Measurements from ENCODE around the gene ABLIM2. TPM values are rescaled to one million over a fixed set of nuclear protein-coding genes. Genes with fewer than 3 reads are reported as not detected.
A peak's percentile ranks its signal among the peaks of the same experiment; 100 is the strongest.

Gene ABLIM2
- total RNA-seq, 2 experiments from 2014 or later, result 0.32 to 0.54 TPM

DNA sequence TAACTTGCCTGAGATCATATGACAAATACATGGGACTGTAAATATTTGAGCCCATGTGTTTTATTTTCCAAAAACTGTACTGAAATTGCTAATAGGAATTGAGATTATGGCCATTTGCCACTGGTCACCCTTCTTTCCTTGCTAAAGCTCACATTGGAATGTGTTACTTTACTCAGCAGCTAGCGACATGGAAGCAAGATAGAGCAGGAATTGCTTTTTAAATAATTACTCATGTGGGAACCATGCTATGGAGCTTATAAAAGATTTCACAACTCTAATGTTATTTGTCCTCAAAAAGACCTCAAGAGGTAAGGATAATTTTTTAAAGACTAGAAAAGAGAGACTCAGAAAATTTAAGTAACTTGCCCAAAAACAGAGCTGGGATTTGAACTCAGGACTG lies 170.2 kb downstream of the ABLIM2 start:
- no peak overlapping the region for H3K27ac Mint-ChIP-seq
- no peak overlapping the region for H3K4me3 Mint-ChIP-seq
- peaks cover 7% of the 10 kb centered on the region for H3K4me1 Mint-ChIP-seq (ENCODE audit: low read depth)
- no peak for DNase-seq
- ChIA-PET CTCF (interaction anchor here (0.7 to 7.5 kb wide), 16 partner anchors 10 to 226 kb away, joined by 3 to 133 read pairs (median 4); no protein-coding TSS in a partner anchor), POLR2A (no interaction called here)
- intact Hi-C loops (cut with micrococcal nuclease), result no loop called here
- H3K36me3 Mint-ChIP-seq (ENCODE audit: low read depth), result no peaks in the 10 kb centered on the region
- H3K9me3 Mint-ChIP-seq, result no peaks in the 10 kb centered on the region
- no peak for ATAC-seq
- peaks cover 5% of the 10 kb centered on the region for H3K27me3 Mint-ChIP-seq
- TF ChIP-seq, protein P1, sequence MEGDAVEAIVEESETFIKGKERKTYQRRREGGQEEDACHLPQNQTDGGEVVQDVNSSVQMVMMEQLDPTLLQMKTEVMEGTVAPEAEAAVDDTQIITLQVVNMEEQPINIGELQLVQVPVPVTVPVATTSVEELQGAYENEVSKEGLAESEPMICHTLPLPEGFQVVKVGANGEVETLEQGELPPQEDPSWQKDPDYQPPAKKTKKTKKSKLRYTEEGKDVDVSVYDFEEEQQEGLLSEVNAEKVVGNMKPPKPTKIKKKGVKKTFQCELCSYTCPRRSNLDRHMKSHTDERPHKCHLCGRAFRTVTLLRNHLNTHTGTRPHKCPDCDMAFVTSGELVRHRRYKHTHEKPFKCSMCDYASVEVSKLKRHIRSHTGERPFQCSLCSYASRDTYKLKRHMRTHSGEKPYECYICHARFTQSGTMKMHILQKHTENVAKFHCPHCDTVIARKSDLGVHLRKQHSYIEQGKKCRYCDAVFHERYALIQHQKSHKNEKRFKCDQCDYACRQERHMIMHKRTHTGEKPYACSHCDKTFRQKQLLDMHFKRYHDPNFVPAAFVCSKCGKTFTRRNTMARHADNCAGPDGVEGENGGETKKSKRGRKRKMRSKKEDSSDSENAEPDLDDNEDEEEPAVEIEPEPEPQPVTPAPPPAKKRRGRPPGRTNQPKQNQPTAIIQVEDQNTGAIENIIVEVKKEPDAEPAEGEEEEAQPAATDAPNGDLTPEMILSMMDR (IDR thresholded peaks at IDR 0.05), result no peak

DNA sequence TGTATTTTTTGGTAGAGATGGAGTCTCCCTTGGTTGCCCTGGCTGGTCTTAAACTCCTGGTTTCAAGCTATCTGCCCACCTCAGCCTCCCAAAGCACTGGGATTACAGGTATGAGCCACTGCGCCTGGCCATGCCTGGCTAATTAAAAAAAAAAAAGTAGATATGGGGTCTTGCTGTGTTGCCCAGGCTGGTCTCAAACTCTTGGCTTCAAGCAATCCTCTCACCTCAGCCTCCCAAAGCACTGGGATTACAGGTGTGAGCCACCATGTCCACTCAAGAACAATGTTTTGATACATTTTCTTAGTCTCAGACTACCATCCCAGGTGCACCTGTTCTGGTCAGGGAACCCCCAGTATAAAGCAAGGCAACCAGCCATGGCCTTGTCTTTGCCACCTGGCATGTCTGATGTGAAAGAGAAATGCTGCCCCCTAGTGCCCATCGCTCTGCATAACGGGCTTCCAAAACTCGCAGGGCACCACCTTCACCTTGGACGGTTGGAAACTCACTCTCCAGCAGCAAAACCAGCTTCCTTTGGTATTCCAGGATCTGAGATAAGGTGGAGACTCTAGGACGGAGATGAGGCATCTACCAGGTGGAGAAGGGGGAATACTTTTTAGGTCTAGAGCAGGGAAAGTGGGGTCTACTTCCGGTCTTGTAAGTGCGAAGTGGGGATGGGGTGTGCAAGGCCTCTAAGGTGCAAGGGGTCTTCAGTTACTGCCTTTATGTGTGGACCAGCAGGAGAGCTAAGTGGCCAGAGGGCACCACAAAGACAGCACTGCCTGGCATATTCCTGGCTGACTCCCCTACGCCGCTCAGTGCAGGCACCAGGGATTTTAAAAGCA lies 171.2 kb downstream of the ABLIM2 start:
- H3K4me3 Mint-ChIP-seq, result no peak overlapping the region
- H3K27ac Mint-ChIP-seq, result no peak overlapping the region
- DNase-seq, result peak; percentile 88
- TF ChIP-seq, protein P1 (IDR thresholded peaks at IDR 0.05), result peak; percentile 84
- H3K4me1 Mint-ChIP-seq (ENCODE audit: low read depth), result peaks cover 7% of the 10 kb centered on the region
- no peaks in the 10 kb centered on the region for H3K36me3 Mint-ChIP-seq (ENCODE audit: low read depth)
- no peaks in the 10 kb centered on the region for H3K9me3 Mint-ChIP-seq
- intact Hi-C loops (cut with micrococcal nuclease), result loop anchor here (2.0 kb wide), 1 partner anchor 185 kb away; no protein-coding TSS in a partner anchor
- H3K27me3 Mint-ChIP-seq, result peaks cover 5% of the 10 kb centered on the region
- peak; percentile 92 for ATAC-seq
- POLR2A ChIA-PET, result interaction anchor here (0.8 to 1.1 kb wide), 3 partner anchors 16 to 187 kb away, joined by 3 read pairs; no protein-coding TSS in a partner anchor
- CTCF ChIA-PET, result interaction anchor here (0.6 to 7.5 kb wide), 32 partner anchors 9 to 318 kb away, joined by 3 to 133 read pairs (median 4); partner anchors contain the start of gene AFAP1

DNA sequence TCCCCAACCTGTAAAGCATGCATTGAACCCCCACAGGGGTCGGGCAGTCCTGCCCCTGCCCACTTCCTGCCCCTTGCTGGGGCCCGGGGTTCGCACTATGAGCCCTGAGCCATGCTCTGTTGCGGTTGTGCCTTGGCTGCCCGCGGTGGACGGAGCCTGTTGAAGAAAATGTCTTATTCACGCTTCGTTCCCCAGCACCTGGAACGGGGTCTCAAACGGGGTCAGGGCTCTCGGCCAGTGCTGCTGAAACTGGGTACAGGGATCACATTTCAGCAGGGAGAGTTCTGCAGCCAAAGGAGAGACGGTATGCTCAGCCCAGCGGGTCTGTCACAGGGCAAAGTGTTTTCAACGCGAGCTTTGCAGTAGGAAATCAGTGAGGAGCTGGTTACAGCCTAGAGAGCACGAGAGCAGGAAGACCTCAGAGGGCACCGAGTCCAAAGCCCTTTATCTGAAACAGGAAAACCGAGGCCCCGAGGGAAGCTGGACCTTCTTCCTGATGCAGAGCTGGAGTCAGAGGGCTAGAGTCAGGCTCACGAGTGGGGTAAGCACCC lies 172.6 kb downstream of the ABLIM2 start:
- no peak overlapping the region for H3K4me3 Mint-ChIP-seq
- no peaks in the 10 kb centered on the region for H3K9me3 Mint-ChIP-seq
- TF ChIP-seq, protein P1 (IDR thresholded peaks at IDR 0.05), result no peak
- intact Hi-C loops (cut with micrococcal nuclease), result loop anchor here (2.0 kb wide), 1 partner anchor 183 kb away; no protein-coding TSS in a partner anchor
- ChIA-PET POLR2A (no interaction called here), CTCF (interaction anchor here (1.1 to 7.5 kb wide), 14 partner anchors 11 to 226 kb away, joined by 3 to 133 read pairs (median 6); partner anchors contain the start of gene AFAP1)
- H3K27me3 Mint-ChIP-seq, result peaks cover 5% of the 10 kb centered on the region
- DNase-seq, result no peak
- no peak overlapping the region for H3K27ac Mint-ChIP-seq
- H3K36me3 Mint-ChIP-seq (ENCODE audit: low read depth), result no peaks in the 10 kb centered on the region
- peak; percentile 11 for ATAC-seq
- H3K4me1 Mint-ChIP-seq (ENCODE audit: low read depth), result peaks cover 7% of the 10 kb centered on the region

DNA sequence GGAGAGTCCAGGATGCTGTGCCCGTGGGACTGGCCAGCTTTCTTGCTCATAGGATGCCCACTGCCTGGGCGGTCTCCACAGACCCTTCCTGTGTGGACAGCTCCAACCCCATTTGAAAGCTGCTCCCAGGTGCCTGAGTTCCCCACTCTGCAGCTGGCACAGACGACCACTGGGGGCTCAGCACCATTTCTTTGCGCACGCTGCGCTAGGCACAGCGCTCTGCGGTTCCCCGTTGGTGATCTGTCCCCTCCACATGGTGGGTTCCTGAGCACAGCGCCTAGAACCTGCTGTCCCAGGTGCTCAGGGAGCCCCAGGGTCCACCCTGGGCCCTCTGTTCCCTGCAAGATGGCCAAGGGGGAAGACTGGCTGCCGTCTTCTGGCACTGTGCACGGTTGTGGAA lies 173.5 kb downstream of the ABLIM2 start:
- ChIA-PET POLR2A (no interaction called here), CTCF (interaction anchor here (2.2 to 7.5 kb wide), 3 partner anchors 48 to 180 kb away, joined by 11 to 133 read pairs (median 22); no protein-coding TSS in a partner anchor)
- H3K4me1 Mint-ChIP-seq (ENCODE audit: low read depth), result peaks cover 7% of the 10 kb centered on the region
- no peak overlapping the region for H3K4me3 Mint-ChIP-seq
- H3K36me3 Mint-ChIP-seq (ENCODE audit: low read depth), result no peaks in the 10 kb centered on the region
- H3K27me3 Mint-ChIP-seq, result peaks cover 5% of the 10 kb centered on the region
- TF ChIP-seq, protein P1 (IDR thresholded peaks at IDR 0.05), result no peak
- no peak overlapping the region for H3K27ac Mint-ChIP-seq
- no peak for DNase-seq
- intact Hi-C loops (cut with micrococcal nuclease), result no loop called here
- no peaks in the 10 kb centered on the region for H3K9me3 Mint-ChIP-seq
- no peak for ATAC-seq

Measured in activated CD8-positive, alpha-beta T cell treated with anti-CD3 and anti-CD28 coated beads for 36 hours (primary cell).